Activated T-helper 1 cell treated with anti-CD3 and anti-CD28 coated beads, Interleukin-12 subunit alpha, Interleukin-12 subunit beta, Interleukin-2, Interleukin-4 antibody, amounts not matched to agents 30 ng/mL and 10 ng/mL and 1 ng/mL, durations not matched to agents 14 hours and 24 hours and 36 hours (primary cell): ENCODE data around the gene GATAD2B. TPM values are rescaled to one million over a fixed set of nuclear protein-coding genes. Genes with fewer than 3 reads are reported as not detected.

Source experiments
- DNase-seq: peaks from one replicate; pipeline ENCODE4 v3.0.0; 2021; ENCODE audit warnings: low spot score
- H3K27ac Mint-ChIP-seq: one replicate; pipeline ENCODE4 v1.8.0; 2021; ENCODE audit warnings: mild to moderate bottlenecking, mixed read lengths
- H3K27me3 Mint-ChIP-seq: one replicate; pipeline ENCODE4 v1.8.0; 2022; ENCODE audit warnings: mild to moderate bottlenecking, moderate library complexity, mixed read lengths; ENCODE audit not compliant: insufficient read depth
- H3K36me3 Mint-ChIP-seq: one replicate; pipeline ENCODE4 v1.8.0; 2021; ENCODE audit warnings: low read depth, mixed read lengths
- H3K4me1 Mint-ChIP-seq: one replicate; pipeline ENCODE4 v1.8.0; 2021; ENCODE audit warnings: low read depth, mixed read lengths
- H3K4me3 Mint-ChIP-seq: one replicate; pipeline ENCODE4 v1.8.0; 2021; ENCODE audit warnings: mild to moderate bottlenecking, moderate library complexity, mixed read lengths
- H3K9me3 Mint-ChIP-seq: one replicate; pipeline ENCODE4 v1.8.0; 2021; ENCODE audit warnings: mixed read lengths
- intact Hi-C: fragments of 100-400 bp; cut with micrococcal nuclease; formaldehyde crosslinking; loops from one replicate; pipeline ENCODE4 v1.15.1; 2024
- total RNA-seq: library from RNA; stranded (reverse); gene quantifications from 2 replicates; pipeline ENCODE4 v1.2.3, GENCODE V29; 2022

GATAD2B gene
- total RNA-seq, 1 donor from 2014 or later, result 70.4 TPM

DNA sequence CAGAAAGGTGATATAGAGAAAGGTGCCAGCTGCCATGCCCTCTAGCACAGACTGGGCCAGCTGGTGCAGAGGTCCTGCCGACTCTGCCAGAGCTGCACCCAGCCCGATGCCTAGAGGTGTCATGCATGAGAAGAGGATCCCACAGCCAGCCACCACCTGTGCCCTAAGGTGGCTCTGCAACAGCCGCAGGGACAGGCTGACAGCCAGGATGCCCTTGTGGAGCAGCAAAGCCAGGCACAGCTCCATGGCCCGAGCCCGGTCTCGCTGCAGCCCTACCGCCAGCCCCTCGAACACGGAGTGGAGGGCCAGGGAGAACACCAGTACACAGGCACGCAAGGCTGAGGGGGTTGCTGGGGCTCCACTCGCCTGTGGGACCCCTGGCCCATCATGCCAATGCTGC, 37.4 kb upstream of the GATAD2B start:
- Mint-ChIP-seq H3K4me1 (peaks cover 63% of the 10 kb centered on the region), H3K4me3 (peak overlapping the region; percentile 85), H3K27me3 (no peaks in the 10 kb centered on the region), H3K9me3 (no peaks in the 10 kb centered on the region), H3K27ac (no peak overlapping the region), H3K36me3 (peaks cover 13% of the 10 kb centered on the region)
- no peak for DNase-seq
- intact Hi-C loops, result loop anchor here (10.0 kb wide), 1 partner anchor 415 kb away; the partner anchor contains the start of genes S100A3, S100A4 and S100A5

- Mint-ChIP-seq H3K9me3 (no peaks in the 10 kb centered on the region), H3K4me3 (peak overlapping the region; percentile 97), H3K4me1 (peaks cover 66% of the 10 kb centered on the region), H3K36me3 (peaks cover 13% of the 10 kb centered on the region), H3K27me3 (no peaks in the 10 kb centered on the region), H3K27ac (peak overlapping the region; percentile 46)
- intact Hi-C loops, result loop anchor here (2.0 to 5.0 kb wide), 2 partner anchors 232 to 313 kb away; partner anchors contain the start of genes HAX1 and INTS3
- DNase-seq, result no peak
These were observed 36.7 kb upstream of the GATAD2B start for GRCh38 chr1:153959454-153959853.

DNA sequence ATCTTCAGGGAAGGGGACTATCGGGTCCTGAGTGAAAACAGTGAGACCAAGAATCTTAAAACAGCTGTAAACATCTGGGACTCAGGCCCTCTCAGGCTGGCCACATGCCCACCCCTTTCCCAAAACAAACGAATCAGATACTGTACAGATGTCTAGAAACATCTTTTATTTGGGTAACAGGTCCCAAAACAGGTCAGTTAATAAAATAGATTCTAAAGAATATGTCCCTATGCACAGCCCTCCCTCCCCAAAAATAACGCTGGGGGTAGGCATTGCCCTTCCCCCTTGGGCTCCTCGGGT, 36.1 kb upstream of the GATAD2B start:
- Mint-ChIP-seq H3K9me3 (no peaks in the 10 kb centered on the region), H3K27ac (peak overlapping the region; percentile 81), H3K4me3 (peak overlapping the region; percentile 97), H3K27me3 (no peaks in the 10 kb centered on the region), H3K4me1 (peaks cover 69% of the 10 kb centered on the region), H3K36me3 (peaks cover 18% of the 10 kb centered on the region)
- no peak for DNase-seq
- intact Hi-C loops, result loop anchor here (1.0 to 5.0 kb wide), 9 partner anchors 8 to 314 kb away; partner anchors contain the start of genes CREB3L4, DENND4B, HAX1 and INTS3

DNA sequence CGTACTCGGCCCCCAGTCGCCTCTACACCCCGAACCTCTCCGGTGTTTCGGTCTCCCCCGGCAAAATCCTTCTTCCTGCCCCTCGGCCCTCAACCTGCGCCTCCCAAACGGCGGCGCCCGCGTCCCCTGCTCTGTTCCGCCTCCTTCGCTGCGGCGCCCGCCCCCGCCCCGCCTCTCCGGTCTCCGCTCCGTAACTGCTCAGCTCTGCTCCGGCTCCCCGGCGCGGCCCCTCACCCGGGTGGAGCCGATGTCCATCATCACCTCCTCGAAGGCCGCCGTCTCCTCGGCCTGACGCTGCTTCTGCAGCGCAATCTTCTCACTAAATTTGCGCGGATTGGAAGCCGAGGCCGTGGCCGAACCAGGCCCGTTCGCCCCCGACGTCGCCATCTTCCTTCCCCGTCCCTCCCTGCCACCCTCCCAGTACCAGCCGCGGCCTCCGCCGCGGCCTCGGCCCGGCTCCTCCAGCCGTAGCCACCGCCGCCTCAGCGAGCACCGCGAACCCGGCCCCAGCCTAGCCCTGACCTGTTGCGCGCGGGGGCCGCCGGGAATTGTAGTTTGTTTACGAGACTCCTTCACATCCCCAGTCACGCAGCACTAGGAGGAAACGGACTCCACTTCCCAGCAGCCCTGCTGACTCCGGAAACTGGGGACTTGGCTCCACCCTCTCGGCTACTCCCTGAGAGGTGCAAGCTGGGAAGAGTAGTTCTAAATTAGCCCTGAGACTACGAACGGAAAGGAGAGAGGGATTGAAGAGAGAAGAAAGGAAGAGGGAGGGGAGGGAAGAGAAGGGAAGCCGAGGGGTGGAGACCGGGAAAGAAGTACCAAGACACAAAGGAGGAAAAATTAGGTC, 35.6 kb upstream of the GATAD2B start, which contains the start of gene CRTC2:
Gene CRTC2, minus strand, starts transcription at position 502 of the 850 bp plus-strand sequence. Its CDS starts 115 bp downstream, at position 387.
- H3K9me3 Mint-ChIP-seq, result no peaks in the 10 kb centered on the region
- H3K27ac Mint-ChIP-seq, result peak within 1 kb of the TSS; percentile 81
- peaks cover 24% of the 10 kb centered on the region for H3K36me3 Mint-ChIP-seq
- peak within 1 kb of the TSS; percentile 97 for H3K4me3 Mint-ChIP-seq
- H3K27me3 Mint-ChIP-seq, result no peaks in the 10 kb centered on the region
- intact Hi-C loops, result loop anchor here (1.0 to 5.0 kb wide), 9 partner anchors 9 to 314 kb away; partner anchors contain the start of genes CREB3L4, DENND4B, HAX1 and INTS3
- peak; percentile 96 for DNase-seq
- H3K4me1 Mint-ChIP-seq, result peaks cover 65% of the 10 kb centered on the region

DNA sequence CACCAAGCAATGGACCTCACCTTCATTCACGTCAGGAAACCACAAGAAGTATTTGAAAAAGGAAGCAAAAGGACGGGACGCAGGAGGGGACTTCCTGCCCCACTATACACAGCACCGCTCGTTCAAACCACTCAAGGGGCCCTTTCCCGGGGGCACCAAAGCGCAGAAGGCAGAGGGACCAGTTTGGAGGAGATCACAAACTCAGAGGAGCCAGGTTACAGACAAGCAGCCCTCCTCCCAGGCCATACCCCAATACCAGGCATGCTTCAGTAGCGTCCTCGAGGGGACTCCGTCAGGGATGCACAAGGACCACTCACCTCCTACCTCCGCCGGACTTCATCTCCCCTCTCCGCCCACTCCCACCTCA, 35.0 kb upstream of the GATAD2B start:
- peak overlapping the region; percentile 81 for H3K27ac Mint-ChIP-seq
- H3K4me3 Mint-ChIP-seq, result peak overlapping the region; percentile 97
- H3K36me3 Mint-ChIP-seq, result peaks cover 27% of the 10 kb centered on the region
- peak; percentile 46 for DNase-seq
- intact Hi-C loops, result loop anchor here (1.0 to 5.0 kb wide), 10 partner anchors 10 to 315 kb away; partner anchors contain the start of genes CREB3L4, DENND4B, HAX1 and INTS3
- H3K27me3 Mint-ChIP-seq, result no peaks in the 10 kb centered on the region
- no peaks in the 10 kb centered on the region for H3K9me3 Mint-ChIP-seq
- H3K4me1 Mint-ChIP-seq, result peaks cover 60% of the 10 kb centered on the region

DNA sequence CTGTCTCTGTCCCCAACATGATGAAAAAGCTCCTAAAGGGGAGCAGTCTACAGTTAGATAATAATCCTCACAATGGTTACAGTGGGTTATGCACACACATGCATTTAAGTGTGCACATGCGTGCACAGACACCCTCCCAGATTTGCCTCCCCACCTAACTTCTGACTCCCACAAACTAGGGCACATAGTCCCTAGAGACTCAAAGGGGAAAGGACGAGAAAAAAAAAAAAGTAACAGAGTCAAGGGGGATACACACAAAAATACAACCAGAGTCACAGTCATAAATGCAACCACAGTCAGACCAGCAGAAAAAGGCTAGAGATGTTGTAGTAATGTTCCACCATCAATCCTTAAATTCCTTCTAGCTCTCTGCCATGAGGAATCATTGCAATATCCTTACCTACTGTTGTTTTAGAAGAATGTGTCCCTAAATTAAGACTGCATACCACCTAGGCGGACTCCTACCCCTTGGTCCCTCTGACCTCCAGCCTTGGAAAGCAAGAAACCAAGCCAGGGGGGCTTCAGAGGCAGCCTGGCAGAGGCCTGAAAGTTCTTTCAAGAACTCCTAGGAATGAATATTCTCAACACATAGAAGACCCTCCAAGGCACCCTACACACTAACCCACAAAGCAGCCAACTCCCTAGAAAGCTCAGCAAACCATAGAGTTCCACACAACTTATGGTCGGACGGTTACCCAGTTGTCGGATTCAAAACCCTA, 34.4 kb upstream of the GATAD2B start:
- intact Hi-C loops, result loop anchor here (1.0 to 5.0 kb wide), 2 partner anchors 160 to 230 kb away; partner anchors contain the start of gene INTS3
- Mint-ChIP-seq H3K4me3 (peak overlapping the region; percentile 97), H3K4me1 (peaks cover 55% of the 10 kb centered on the region), H3K36me3 (peaks cover 29% of the 10 kb centered on the region), H3K27ac (peak overlapping the region; percentile 81), H3K9me3 (no peaks in the 10 kb centered on the region), H3K27me3 (no peaks in the 10 kb centered on the region)
- DNase-seq, result no peak

DNA sequence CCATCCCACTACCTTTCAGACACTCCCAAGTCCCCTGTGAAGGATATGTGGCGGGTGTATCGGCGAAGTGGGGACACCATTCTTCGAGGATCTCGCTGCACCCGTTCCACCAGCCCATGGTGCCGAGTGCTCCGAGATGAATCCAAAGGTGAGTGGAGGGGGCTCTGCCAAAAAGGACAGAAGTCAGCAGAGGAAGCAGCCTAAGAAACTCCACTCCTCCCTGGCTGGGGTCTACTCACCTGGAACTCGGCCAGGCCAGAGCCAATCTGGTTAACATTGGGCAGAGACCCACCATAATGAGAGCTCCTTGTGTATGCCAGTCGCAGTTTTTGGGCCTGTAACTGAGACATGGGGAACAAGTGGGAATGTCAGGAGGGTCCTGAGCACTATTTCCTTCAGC, 32.1 kb upstream of the GATAD2B start:
- Mint-ChIP-seq H3K27ac (no peak overlapping the region), H3K4me1 (peaks cover 42% of the 10 kb centered on the region), H3K36me3 (peaks cover 42% of the 10 kb centered on the region), H3K9me3 (no peaks in the 10 kb centered on the region), H3K4me3 (no peak overlapping the region), H3K27me3 (no peaks in the 10 kb centered on the region)
- intact Hi-C loops, result loop anchor here (5.0 kb wide), 1 partner anchor 228 kb away; the partner anchor contains the start of gene INTS3
- DNase-seq, result no peak

- Mint-ChIP-seq H3K9me3 (no peaks in the 10 kb centered on the region), H3K4me3 (peak overlapping the region; percentile 15), H3K36me3 (peaks cover 39% of the 10 kb centered on the region), H3K27me3 (no peaks in the 10 kb centered on the region), H3K4me1 (peaks cover 34% of the 10 kb centered on the region), H3K27ac (peak overlapping the region; percentile 80)
- intact Hi-C loops, result no loop called here
- no peak for DNase-seq
These were observed 31.1 kb upstream of the GATAD2B start for GRCh38 chr1:153953859-153954365.

- H3K9me3 Mint-ChIP-seq, result no peaks in the 10 kb centered on the region
- no peaks in the 10 kb centered on the region for H3K27me3 Mint-ChIP-seq
- peak overlapping the region; percentile 58 for H3K27ac Mint-ChIP-seq
- intact Hi-C loops, result no loop called here
- H3K4me1 Mint-ChIP-seq, result peaks cover 32% of the 10 kb centered on the region
- peaks cover 43% of the 10 kb centered on the region for H3K36me3 Mint-ChIP-seq
- H3K4me3 Mint-ChIP-seq, result no peak overlapping the region
- DNase-seq, result no peak
These were observed 29.0 kb upstream of the GATAD2B start for GRCh38 chr1:153951801-153952200.

- H3K4me3 Mint-ChIP-seq, result no peak overlapping the region
- H3K27me3 Mint-ChIP-seq, result no peaks in the 10 kb centered on the region
- intact Hi-C loops, result no loop called here
- H3K27ac Mint-ChIP-seq, result no peak overlapping the region
- DNase-seq, result no peak
- peaks cover 43% of the 10 kb centered on the region for H3K36me3 Mint-ChIP-seq
- H3K4me1 Mint-ChIP-seq, result peaks cover 28% of the 10 kb centered on the region
- no peaks in the 10 kb centered on the region for H3K9me3 Mint-ChIP-seq
These were observed 28.4 kb upstream of the GATAD2B start for GRCh38 chr1:153951183-153951582.

- Mint-ChIP-seq H3K4me1 (peaks cover 35% of the 10 kb centered on the region), H3K4me3 (peak within 1 kb of the TSS; percentile 88), H3K27me3 (no peaks in the 10 kb centered on the region), H3K27ac (peak within 1 kb of the TSS; percentile 97), H3K9me3 (no peaks in the 10 kb centered on the region), H3K36me3 (peaks cover 41% of the 10 kb centered on the region)
- intact Hi-C loops, result loop anchor here (1.0 to 5.0 kb wide), 8 partner anchors 12 to 142 kb away; partner anchors contain the start of genes CRTC2, JTB, RAB13 and RPS27
- DNase-seq, result peak; percentile 74
These were observed 24.0 kb upstream of the GATAD2B start, which contains the start of gene DENND4B for GRCh38 chr1:153946622-153947241. DENND4B (minus strand) TSS chr1:153946718; CDS start chr1:153944374, 2,344 bp downstream.
